ENCODE results near the gene PAPOLB. TPM values are rescaled to one million over a fixed set of nuclear protein-coding genes. Genes with fewer than 3 reads are reported as not detected.

PAPOLB gene
- polyA plus RNA-seq, 1 donor, result 0.03 TPM

DNA sequence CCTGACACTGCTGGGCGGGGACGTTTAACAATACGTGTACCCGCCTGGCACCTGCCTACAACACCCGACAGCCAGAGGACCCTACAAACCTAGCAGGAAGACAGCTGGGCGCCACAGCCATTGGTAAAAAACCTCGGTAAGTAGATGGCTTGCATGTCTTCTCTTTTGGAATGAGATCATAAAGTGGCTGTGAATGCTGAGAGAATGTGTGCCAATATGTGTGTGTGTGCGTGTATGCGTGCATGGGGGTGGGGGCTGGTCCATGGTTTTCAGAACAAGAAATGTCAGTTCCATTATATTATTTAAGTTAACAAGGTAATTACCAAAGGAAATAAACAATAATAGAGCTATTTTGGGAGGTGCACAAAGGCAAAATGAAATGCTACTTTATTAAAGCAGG lies 39.2 kb downstream of the PAPOLB start:
- H3K27ac ChIP-seq (ENCODE audit: low read length), result no peak overlapping the region
- H3K4me1 ChIP-seq (ENCODE audit: control insufficient read depth, insufficient read depth, low read length), result no peaks in the 10 kb centered on the region
- no peak overlapping the region for H3K4me3 ChIP-seq (ENCODE audit: low read length)
- no peaks in the 10 kb centered on the region for H3K9me3 ChIP-seq (ENCODE audit: control insufficient read depth, low read depth, low read length)
- DNase-seq, result no peak
- H3K27me3 ChIP-seq (ENCODE audit: control insufficient read depth, insufficient read depth, low read length), result no peaks in the 10 kb centered on the region
- H3K36me3 ChIP-seq (ENCODE audit: control insufficient read depth, insufficient read depth, low read length), result no peaks in the 10 kb centered on the region
- WGBS (ENCODE audit: insufficient coverage, low lambda C conversion rate), result 100% methylated on average over 1 of the region's 9 CpGs

DNA sequence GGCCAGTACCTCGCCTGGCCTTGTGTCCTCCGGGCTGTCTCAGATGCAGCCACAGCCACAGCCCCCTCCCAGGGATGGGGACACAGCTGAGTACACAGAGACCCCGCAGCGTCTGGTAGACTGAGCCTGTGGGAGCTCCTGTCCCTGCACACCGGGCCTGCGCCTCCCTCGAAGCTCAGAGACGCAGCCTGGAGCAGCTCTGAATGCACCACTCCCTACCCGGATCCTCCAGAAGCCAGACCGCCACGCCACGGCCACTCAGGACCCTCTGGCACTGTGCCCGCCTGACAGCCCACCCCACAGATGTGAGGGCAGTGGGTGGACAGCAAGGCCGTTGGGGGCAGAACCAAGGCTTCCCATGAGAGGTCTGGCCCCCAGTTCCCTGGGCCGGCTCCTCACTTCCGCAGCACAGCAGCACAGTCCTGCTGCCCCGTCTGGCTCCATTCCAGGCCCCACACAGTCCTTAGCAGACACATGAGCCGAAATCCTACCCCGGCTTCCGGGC lies 40.8 kb downstream of the PAPOLB start:
- WGBS (ENCODE audit: insufficient coverage, low lambda C conversion rate), result 90% methylated on average over 2 of the region's 20 CpGs
- Histone ChIP-seq H3K4me1 (ENCODE audit: control insufficient read depth, insufficient read depth, low read length) (no peaks in the 10 kb centered on the region), H3K9me3 (ENCODE audit: control insufficient read depth, low read depth, low read length) (no peaks in the 10 kb centered on the region), H3K27ac (ENCODE audit: low read length) (no peak overlapping the region), H3K27me3 (ENCODE audit: control insufficient read depth, insufficient read depth, low read length) (no peaks in the 10 kb centered on the region), H3K4me3 (ENCODE audit: low read length) (no peak overlapping the region), H3K36me3 (ENCODE audit: control insufficient read depth, insufficient read depth, low read length) (no peaks in the 10 kb centered on the region)
- DNase-seq, result no peak

- Histone ChIP-seq H3K4me1 (ENCODE audit: control insufficient read depth, insufficient read depth, low read length) (no peaks in the 10 kb centered on the region), H3K27me3 (ENCODE audit: control insufficient read depth, insufficient read depth, low read length) (no peaks in the 10 kb centered on the region), H3K4me3 (ENCODE audit: low read length) (no peak overlapping the region), H3K9me3 (ENCODE audit: control insufficient read depth, low read depth, low read length) (no peaks in the 10 kb centered on the region), H3K27ac (ENCODE audit: low read length) (no peak overlapping the region), H3K36me3 (ENCODE audit: control insufficient read depth, insufficient read depth, low read length) (no peaks in the 10 kb centered on the region)
- WGBS (ENCODE audit: insufficient coverage, low lambda C conversion rate), result no CpG with 5 or more reads among the region's 19 CpGs
- DNase-seq, result no peak
These were observed 41.3 kb downstream of the PAPOLB start for GRCh38 chr7:4820405-4820966.

DNA sequence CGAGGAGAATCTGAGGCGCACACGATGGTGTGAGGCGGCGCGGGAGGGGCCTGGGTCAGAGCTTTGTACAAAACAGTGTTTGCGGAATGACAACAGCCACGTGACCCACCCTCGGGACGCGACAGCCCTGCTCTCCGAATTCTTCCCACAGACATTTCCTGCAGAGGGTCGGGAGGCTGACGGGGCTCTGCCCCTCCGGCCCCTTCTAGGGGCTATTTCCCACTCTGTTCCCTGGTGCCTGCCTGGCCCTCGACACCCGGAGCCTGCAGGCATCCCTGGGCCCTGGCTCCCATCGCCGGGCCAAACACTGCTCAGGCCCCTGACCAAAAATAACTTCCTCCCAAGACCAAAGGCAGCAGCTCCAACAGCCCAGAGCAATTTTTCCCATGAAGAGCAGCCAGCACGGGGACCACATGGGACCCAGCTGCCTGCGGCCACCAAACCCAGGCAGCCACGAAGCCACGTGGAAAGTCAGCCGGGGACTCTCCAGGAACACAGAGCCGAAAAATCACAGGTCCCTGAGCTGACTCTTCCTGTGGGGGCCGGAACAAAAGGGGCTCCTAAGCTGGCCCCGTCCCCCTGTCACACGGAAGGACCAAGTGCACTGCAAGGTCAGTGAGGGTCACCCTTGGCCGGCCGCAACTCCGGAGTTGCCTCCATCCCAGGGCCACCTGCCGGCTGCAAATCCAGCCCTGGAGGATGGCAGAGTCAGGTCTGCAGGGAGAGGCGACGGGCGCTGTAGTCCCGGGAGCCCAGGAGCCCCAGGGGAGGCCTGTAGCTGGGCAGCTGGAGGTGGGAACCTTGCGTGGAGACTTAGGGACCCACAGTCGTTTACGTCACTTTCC lies 42.0 kb downstream of the PAPOLB start:
- WGBS (ENCODE audit: insufficient coverage, low lambda C conversion rate), result no CpG with 5 or more reads among the region's 39 CpGs
- H3K27me3 ChIP-seq (ENCODE audit: control insufficient read depth, insufficient read depth, low read length), result no peaks in the 10 kb centered on the region
- H3K4me1 ChIP-seq (ENCODE audit: control insufficient read depth, insufficient read depth, low read length), result no peaks in the 10 kb centered on the region
- no peak overlapping the region for H3K4me3 ChIP-seq (ENCODE audit: low read length)
- no peaks in the 10 kb centered on the region for H3K9me3 ChIP-seq (ENCODE audit: control insufficient read depth, low read depth, low read length)
- H3K36me3 ChIP-seq (ENCODE audit: control insufficient read depth, insufficient read depth, low read length), result no peaks in the 10 kb centered on the region
- no peak overlapping the region for H3K27ac ChIP-seq (ENCODE audit: low read length)
- no peak for DNase-seq

DNA sequence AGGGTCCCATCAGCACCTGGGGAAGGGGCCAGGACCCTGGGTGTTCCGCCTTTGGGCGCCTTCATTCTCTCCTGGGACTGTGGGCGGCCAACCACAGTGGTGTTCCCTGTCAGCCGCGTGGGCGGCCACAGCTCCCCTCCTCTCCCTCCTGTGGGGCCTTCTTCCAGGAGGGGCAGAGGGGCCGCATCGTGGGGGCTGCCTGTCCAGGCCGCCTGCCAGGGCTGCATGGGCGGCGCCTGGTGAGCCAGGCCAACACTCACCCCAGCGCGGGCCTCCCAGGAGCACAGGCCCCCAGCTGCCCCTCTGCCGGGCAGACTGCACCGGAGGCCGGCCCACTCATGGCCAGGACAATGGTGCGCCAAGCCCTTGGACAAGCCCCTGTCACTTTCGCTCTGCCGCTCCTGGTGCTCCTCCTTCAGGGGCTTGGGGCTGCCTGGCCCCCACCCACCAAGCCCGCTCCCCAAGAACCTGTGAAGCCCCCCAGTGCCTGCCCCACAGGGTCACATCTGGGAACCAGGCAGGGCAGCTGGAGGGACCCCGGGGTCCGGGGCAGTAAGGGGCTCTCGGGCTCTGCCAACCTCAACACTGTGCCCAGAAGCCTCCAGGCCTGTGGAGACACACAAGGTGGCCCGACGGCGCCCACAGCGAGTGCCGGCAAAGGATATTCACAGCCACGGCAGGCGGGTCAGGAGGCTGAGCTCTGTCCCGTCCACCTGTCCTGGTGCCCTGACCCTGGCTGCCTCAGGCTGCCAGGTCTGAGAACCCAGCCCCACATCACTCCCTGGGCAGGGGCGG lies 43.6 kb downstream of the PAPOLB start:
- no CpG with 5 or more reads among the region's 32 CpGs for WGBS (ENCODE audit: insufficient coverage, low lambda C conversion rate)
- H3K9me3 ChIP-seq (ENCODE audit: control insufficient read depth, low read depth, low read length), result no peaks in the 10 kb centered on the region

GRCh38 chr7:4817178-4817901 lies 44.5 kb downstream of the PAPOLB start:
- Histone ChIP-seq H3K9me3 (ENCODE audit: control insufficient read depth, low read depth, low read length) (no peaks in the 10 kb centered on the region), H3K27ac (ENCODE audit: low read length) (no peak overlapping the region), H3K4me3 (ENCODE audit: low read length) (no peak overlapping the region), H3K36me3 (ENCODE audit: control insufficient read depth, insufficient read depth, low read length) (no peaks in the 10 kb centered on the region), H3K27me3 (ENCODE audit: control insufficient read depth, insufficient read depth, low read length) (no peaks in the 10 kb centered on the region), H3K4me1 (ENCODE audit: control insufficient read depth, insufficient read depth, low read length) (no peaks in the 10 kb centered on the region)
- no CpG with 5 or more reads among the region's 38 CpGs for WGBS (ENCODE audit: insufficient coverage, low lambda C conversion rate)
- no peak for DNase-seq

More for the DNA sequence above, 43.6 kb downstream of the PAPOLB start:
- Histone ChIP-seq H3K27ac (ENCODE audit: low read length) (no peak overlapping the region), H3K27me3 (ENCODE audit: control insufficient read depth, insufficient read depth, low read length) (no peaks in the 10 kb centered on the region), H3K36me3 (ENCODE audit: control insufficient read depth, insufficient read depth, low read length) (no peaks in the 10 kb centered on the region), H3K4me3 (ENCODE audit: low read length) (no peak overlapping the region), H3K4me1 (ENCODE audit: control insufficient read depth, insufficient read depth, low read length) (no peaks in the 10 kb centered on the region)
- no peak for DNase-seq

DNA sequence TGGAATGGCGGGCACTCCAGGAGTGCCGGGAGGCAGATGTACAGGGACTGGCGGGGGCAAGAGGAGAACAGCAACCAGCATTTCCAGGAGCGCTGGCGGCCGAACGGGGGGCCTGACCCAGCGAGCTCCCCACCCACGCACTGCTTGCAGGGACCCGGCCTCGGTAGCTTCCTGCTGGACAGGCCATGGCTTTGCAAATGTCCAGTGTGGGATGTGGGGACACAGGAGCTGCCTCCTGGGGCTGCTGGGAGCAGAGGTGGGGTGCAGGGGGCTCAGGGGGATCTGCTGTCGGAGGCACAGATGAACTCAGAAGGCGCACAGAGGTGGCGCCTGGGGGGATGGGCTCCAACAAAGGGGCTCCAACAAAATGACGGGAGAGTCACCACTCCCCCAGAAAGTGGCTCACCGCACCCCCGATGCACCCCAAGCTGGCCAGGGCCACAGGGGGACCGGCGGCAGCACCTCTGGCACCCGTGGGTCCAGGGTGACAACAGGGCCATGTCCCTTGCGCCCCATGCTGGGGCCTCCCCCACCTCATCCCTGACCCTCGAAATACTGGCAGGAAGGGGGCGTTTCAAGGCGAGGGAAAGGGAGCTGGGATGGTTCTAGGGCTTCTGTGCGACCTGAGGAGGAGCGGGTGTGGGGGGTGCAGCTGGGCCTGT lies 45.3 kb downstream of the PAPOLB start:
- DNase-seq, result no peak
- H3K36me3 ChIP-seq (ENCODE audit: control insufficient read depth, insufficient read depth, low read length), result no peaks in the 10 kb centered on the region
- no peak overlapping the region for H3K27ac ChIP-seq (ENCODE audit: low read length)
- H3K27me3 ChIP-seq (ENCODE audit: control insufficient read depth, insufficient read depth, low read length), result no peaks in the 10 kb centered on the region
- H3K4me1 ChIP-seq (ENCODE audit: control insufficient read depth, insufficient read depth, low read length), result no peaks in the 10 kb centered on the region
- H3K4me3 ChIP-seq (ENCODE audit: low read length), result no peak overlapping the region
- WGBS (ENCODE audit: insufficient coverage, low lambda C conversion rate), result no CpG with 5 or more reads among the region's 26 CpGs
- H3K9me3 ChIP-seq (ENCODE audit: control insufficient read depth, low read depth, low read length), result no peaks in the 10 kb centered on the region

GRCh38 chr7:4815609-4816418 lies 46.0 kb downstream of the PAPOLB start:
- no CpG with 5 or more reads among the region's 38 CpGs for WGBS (ENCODE audit: insufficient coverage, low lambda C conversion rate)
- Histone ChIP-seq H3K9me3 (ENCODE audit: control insufficient read depth, low read depth, low read length) (no peaks in the 10 kb centered on the region), H3K27ac (ENCODE audit: low read length) (no peak overlapping the region), H3K36me3 (ENCODE audit: control insufficient read depth, insufficient read depth, low read length) (no peaks in the 10 kb centered on the region), H3K4me3 (ENCODE audit: low read length) (no peak overlapping the region), H3K4me1 (ENCODE audit: control insufficient read depth, insufficient read depth, low read length) (no peaks in the 10 kb centered on the region), H3K27me3 (ENCODE audit: control insufficient read depth, insufficient read depth, low read length) (no peaks in the 10 kb centered on the region)
- DNase-seq, result no peak

- Histone ChIP-seq H3K4me3 (ENCODE audit: low read length) (no peak overlapping the region), H3K27me3 (ENCODE audit: control insufficient read depth, insufficient read depth, low read length) (no peaks in the 10 kb centered on the region), H3K27ac (ENCODE audit: low read length) (no peak overlapping the region), H3K9me3 (ENCODE audit: control insufficient read depth, low read depth, low read length) (no peaks in the 10 kb centered on the region), H3K36me3 (ENCODE audit: control insufficient read depth, insufficient read depth, low read length) (no peaks in the 10 kb centered on the region), H3K4me1 (ENCODE audit: control insufficient read depth, insufficient read depth, low read length) (no peaks in the 10 kb centered on the region)
- no CpG with 5 or more reads among the region's 14 CpGs for WGBS (ENCODE audit: insufficient coverage, low lambda C conversion rate)
- DNase-seq, result no peak
These were observed 46.7 kb downstream of the PAPOLB start for GRCh38 chr7:4815121-4815520.

Data from large intestine (tissue), 3 donors.